Muscle layer of colon (tissue), 2 donors: ENCODE data around the gene LATS2.

Experiments
- H3K27ac ChIP-seq: one replicate; pipeline ENCODE4 v1.7.0; 2013; ENCODE audit warnings: low read depth, mild to moderate bottlenecking, low read length, moderate library complexity
- H3K27me3 ChIP-seq, 2 donors: one replicate each; pipeline ENCODE4 v1.7.0; 2013; ENCODE audit warnings: low read length in 2 of 2, mild to moderate bottlenecking in 2 of 2; ENCODE audit not compliant: insufficient read depth in 2 of 2, control insufficient read depth in 1 of 2
- H3K36me3 ChIP-seq: one replicate; pipeline ENCODE4 v1.7.0; 2013; ENCODE audit warnings: mild to moderate bottlenecking, low read length; ENCODE audit not compliant: insufficient read depth
- H3K4me1 ChIP-seq: one replicate; pipeline ENCODE4 v1.7.0; 2013; ENCODE audit warnings: mild to moderate bottlenecking, low read length; ENCODE audit not compliant: insufficient read depth
- H3K4me3 ChIP-seq, 2 donors: one replicate each; pipeline ENCODE4 v1.7.0; 2013; ENCODE audit warnings: low read length in 2 of 2, low read depth in 1 of 2, mild to moderate bottlenecking in 1 of 2, moderate library complexity in 1 of 2
- H3K9ac ChIP-seq: one replicate; pipeline ENCODE4 v1.7.0; 2013; ENCODE audit warnings: low read length
- H3K9me3 ChIP-seq: one replicate; pipeline ENCODE4 v1.7.0; 2013; ENCODE audit warnings: mild to moderate bottlenecking, low read length
- donor health status: abdominal sarcoma.
- donor health status: Adenocarcinoma of cecum.

Gene LATS2

GRCh38 chr13:21025539-21025938, 35.8 kb downstream of the LATS2 start:
- Histone ChIP-seq H3K9ac (no peak overlapping the region), H3K4me3 (no peak overlapping the region), H3K27ac (no peak overlapping the region), H3K27me3 (no peaks in the 10 kb centered on the region), H3K36me3 (no peaks in the 10 kb centered on the region), H3K4me1 (peaks cover 24% of the 10 kb centered on the region), H3K9me3 (no peaks in the 10 kb centered on the region)

DNA sequence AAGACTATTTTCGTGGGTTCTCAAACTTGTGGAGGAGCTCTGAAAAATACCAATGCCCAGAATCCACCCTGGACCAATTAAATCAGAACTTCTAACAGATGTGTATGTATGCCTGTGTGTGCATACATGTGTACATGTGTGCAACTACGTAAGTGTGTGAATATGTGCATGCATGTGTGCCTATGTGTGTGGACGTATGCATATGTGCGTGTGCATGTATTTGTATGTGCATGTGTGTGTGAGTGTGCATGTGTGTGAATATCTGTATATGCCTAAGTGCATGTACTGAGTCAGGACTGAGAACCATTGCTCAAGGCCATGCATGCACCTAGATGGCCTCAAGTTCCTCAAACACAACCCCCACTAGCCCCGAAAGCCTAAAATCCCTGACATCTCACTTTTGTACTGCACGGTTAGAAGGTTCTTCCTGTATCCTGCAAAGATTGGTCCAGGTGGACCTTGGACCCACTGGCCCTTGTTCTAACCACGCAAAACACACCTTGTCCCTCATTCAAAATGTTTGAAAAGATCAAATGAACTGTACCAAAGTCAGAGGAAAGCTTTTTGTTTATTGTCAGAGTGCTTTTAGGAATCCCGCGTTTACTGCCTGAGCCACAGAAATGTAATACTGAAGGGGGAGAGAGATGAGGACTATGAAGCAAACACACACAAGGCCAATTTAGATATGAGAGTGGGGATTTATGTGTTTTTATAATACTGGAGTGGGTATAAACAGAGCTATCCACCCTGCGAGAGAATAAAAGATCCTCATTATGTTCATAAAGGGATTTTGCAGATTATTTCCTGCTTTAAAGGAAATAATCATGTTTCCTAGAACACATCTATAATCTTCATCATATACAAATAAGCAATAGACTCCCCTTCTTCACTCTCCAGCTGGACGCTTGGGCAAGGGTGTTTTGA, 39.1 kb downstream of the LATS2 start:
- no peaks in the 10 kb centered on the region for H3K9me3 ChIP-seq
- no peaks in the 10 kb centered on the region for H3K27me3 ChIP-seq
- no peak overlapping the region for H3K9ac ChIP-seq
- H3K27ac ChIP-seq, result no peak overlapping the region
- H3K36me3 ChIP-seq, result no peaks in the 10 kb centered on the region
- H3K4me3 ChIP-seq, result no peak overlapping the region
- peaks cover 35% of the 10 kb centered on the region for H3K4me1 ChIP-seq

GRCh38 chr13:21020581-21020980, 40.8 kb downstream of the LATS2 start:
- H3K36me3 ChIP-seq, result no peaks in the 10 kb centered on the region
- H3K4me3 ChIP-seq, result no peak overlapping the region
- no peaks in the 10 kb centered on the region for H3K27me3 ChIP-seq
- peaks cover 47% of the 10 kb centered on the region for H3K4me1 ChIP-seq
- H3K9me3 ChIP-seq, result no peaks in the 10 kb centered on the region
- H3K9ac ChIP-seq, result no peak overlapping the region
- H3K27ac ChIP-seq, result no peak overlapping the region

DNA sequence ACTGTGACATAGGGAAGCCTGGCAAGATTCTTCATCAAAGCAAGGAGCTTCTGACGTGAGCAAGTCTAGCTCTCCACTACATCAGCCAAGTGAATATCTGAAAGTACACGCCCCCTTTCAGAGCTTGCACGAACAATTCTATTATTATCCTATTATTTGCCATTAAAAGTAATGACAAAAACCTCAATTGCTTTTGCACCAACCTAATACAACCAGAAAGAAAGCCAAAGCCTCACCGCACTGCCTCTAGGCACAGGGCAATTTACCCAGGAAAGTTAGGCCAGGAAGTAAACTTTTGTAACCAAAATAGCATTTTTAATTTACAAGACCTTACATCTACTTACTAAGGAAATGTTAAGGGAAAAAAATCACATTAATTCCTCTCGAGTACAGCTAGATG, 41.2 kb downstream of the LATS2 start:
- H3K4me1 ChIP-seq, result peaks cover 51% of the 10 kb centered on the region
- H3K9me3 ChIP-seq, result no peaks in the 10 kb centered on the region
- no peaks in the 10 kb centered on the region for H3K36me3 ChIP-seq
- H3K27ac ChIP-seq, result peak overlapping the region; percentile 21
- H3K27me3 ChIP-seq, result no peaks in the 10 kb centered on the region
- no peak overlapping the region for H3K4me3 ChIP-seq
- no peak overlapping the region for H3K9ac ChIP-seq

DNA sequence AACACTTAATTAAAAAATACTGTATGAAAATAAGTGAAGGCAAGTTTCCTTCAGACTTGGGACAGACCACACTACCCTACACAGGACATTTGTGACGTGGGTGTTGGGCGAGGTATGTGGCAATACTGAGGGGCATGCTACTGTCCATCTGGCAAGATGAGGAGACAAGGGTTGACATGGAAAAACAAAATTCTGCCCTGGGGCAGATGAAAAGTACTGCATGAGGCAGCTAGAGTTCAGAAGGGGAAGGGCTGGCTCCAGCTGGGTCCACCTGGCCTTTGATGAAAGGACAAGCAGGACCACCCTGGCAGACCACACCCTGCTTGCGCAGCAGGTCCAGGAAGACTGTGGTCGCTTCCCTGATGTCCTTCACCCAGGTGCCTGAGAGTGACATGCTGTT, 43.2 kb downstream of the LATS2 start:
- no peaks in the 10 kb centered on the region for H3K27me3 ChIP-seq
- H3K27ac ChIP-seq, result no peak overlapping the region
- peaks cover 70% of the 10 kb centered on the region for H3K4me1 ChIP-seq
- H3K9ac ChIP-seq, result no peak overlapping the region
- no peaks in the 10 kb centered on the region for H3K36me3 ChIP-seq
- H3K9me3 ChIP-seq, result no peaks in the 10 kb centered on the region
- H3K4me3 ChIP-seq, result no peak overlapping the region

GRCh38 chr13:21016487-21016886, 44.9 kb downstream of the LATS2 start:
- H3K9ac ChIP-seq, result no peak overlapping the region
- H3K9me3 ChIP-seq, result no peaks in the 10 kb centered on the region
- no peaks in the 10 kb centered on the region for H3K27me3 ChIP-seq
- H3K4me1 ChIP-seq, result peaks cover 73% of the 10 kb centered on the region
- H3K36me3 ChIP-seq, result no peaks in the 10 kb centered on the region
- no peak overlapping the region for H3K4me3 ChIP-seq
- H3K27ac ChIP-seq, result no peak overlapping the region

DNA sequence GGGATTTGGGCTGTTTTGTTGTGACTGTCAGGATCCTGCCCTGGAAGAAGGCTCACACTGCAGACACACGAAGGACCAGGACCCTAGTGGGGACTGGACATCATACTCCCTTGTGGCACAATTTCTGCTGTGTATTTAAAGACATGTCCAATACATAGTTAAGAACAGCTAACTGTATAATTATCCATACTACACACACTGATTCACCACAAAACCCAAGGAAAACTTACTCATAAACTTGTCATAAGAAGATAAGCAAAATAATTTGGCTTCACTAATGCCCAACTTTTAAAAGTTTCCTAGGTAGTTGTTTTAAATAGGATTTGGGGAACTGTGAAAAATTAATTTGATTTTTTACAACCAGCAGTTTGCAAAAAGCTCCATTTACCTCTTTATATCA, 46.1 kb downstream of the LATS2 start:
- H3K36me3 ChIP-seq, result no peaks in the 10 kb centered on the region
- H3K27ac ChIP-seq, result no peak overlapping the region
- no peaks in the 10 kb centered on the region for H3K9me3 ChIP-seq
- H3K4me1 ChIP-seq, result peaks cover 73% of the 10 kb centered on the region
- H3K9ac ChIP-seq, result no peak overlapping the region
- H3K4me3 ChIP-seq, result no peak overlapping the region
- no peaks in the 10 kb centered on the region for H3K27me3 ChIP-seq

DNA sequence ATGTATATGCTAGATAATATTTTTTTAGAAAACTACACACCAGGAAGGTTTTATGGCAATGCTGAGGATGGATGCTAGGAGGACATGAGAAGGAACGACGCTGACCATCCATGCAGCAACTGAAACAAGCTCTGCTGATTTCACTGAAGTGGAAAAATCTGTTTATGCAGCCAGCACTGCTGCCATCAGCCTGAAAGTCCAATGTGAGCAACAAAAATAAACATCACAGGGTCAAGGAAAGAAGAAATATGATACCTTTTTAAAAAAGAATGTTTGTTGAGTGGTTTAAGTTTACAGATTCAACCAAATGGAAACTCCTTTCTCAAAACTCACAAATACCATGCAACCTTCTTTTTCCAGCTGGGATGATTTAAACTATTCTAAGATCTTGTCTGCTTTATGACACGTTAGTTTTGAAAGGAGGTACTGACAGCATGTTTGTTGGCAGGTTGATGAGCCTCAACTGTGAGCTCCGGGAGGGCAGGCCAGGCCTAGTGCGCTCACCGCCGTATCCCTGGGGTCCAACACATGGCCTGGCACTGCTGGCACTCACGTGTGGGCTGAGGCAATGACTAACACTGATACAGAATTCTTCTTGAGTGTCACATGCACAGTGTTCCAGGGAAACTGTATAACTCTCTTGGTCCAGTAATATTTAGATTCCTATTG, 46.8 kb downstream of the LATS2 start:
- peaks cover 66% of the 10 kb centered on the region for H3K4me1 ChIP-seq
- H3K4me3 ChIP-seq, result no peak overlapping the region
- H3K36me3 ChIP-seq, result no peaks in the 10 kb centered on the region
- H3K9me3 ChIP-seq, result no peaks in the 10 kb centered on the region
- no peak overlapping the region for H3K9ac ChIP-seq
- H3K27me3 ChIP-seq, result no peaks in the 10 kb centered on the region
- peak overlapping the region; percentile 12 for H3K27ac ChIP-seq

DNA sequence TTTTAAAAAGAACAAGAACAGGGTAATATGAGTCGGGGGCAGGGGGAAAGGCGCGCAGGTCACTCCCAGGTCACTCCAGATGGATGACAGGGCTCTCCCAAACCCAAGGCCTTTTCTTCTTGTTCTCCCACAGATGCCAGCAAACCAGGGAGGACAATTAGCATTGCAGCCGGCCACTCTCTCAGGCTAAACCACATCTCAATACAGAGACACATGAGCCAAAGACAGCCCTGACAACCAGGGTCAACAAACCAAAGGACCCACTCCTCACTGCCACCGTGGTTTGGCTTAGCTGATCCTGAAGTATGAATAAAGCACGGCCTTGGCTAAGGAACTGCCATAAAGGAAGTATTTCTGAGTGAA, 47.3 kb downstream of the LATS2 start:
- Histone ChIP-seq H3K4me1 (peaks cover 66% of the 10 kb centered on the region), H3K27me3 (no peaks in the 10 kb centered on the region), H3K9ac (no peak overlapping the region), H3K9me3 (no peaks in the 10 kb centered on the region), H3K36me3 (no peaks in the 10 kb centered on the region), H3K27ac (no peak overlapping the region), H3K4me3 (no peak overlapping the region)

GRCh38 chr13:21013682-21014038, 47.7 kb downstream of the LATS2 start:
- Histone ChIP-seq H3K27me3 (no peaks in the 10 kb centered on the region), H3K4me1 (peaks cover 66% of the 10 kb centered on the region), H3K4me3 (no peak overlapping the region), H3K9me3 (no peaks in the 10 kb centered on the region), H3K36me3 (no peaks in the 10 kb centered on the region), H3K27ac (peak overlapping the region; percentile 31), H3K9ac (no peak overlapping the region)

- no peak overlapping the region for H3K4me3 ChIP-seq
- H3K9ac ChIP-seq, result no peak overlapping the region
- no peaks in the 10 kb centered on the region for H3K9me3 ChIP-seq
- no peaks in the 10 kb centered on the region for H3K27me3 ChIP-seq
- peaks cover 66% of the 10 kb centered on the region for H3K4me1 ChIP-seq
- H3K27ac ChIP-seq, result peak overlapping the region; percentile 31
- no peaks in the 10 kb centered on the region for H3K36me3 ChIP-seq
Measured at GRCh38 chr13:21012841-21013681, 48.3 kb downstream of the LATS2 start.
